NCI-H146 (cell line): ENCODE data around the gene AHCY.
"Not testable (repeated sequence)": the region's sequence is repeated elsewhere in the genome, so short reads cannot be mapped to it uniquely, and the experiment has no call there.

Experiments used
- DNase-seq: peaks from one replicate; lab custom pipeline; 2025; lab: John Stamatoyannopoulos, UW

AHCY gene

GRCh38 chr20:34322267-34323105 lies 19.3 kb upstream of the AHCY start:
- DNase-seq, result no peak

GRCh38 chr20:34320861-34321260 lies 17.7 kb upstream of the AHCY start:
- DNase-seq, result no peak

GRCh38 chr20:34318609-34319443 lies 15.7 kb upstream of the AHCY start:
- DNase-seq, result peak; percentile 30

GRCh38 chr20:34316196-34316814 lies 13.2 kb upstream of the AHCY start:
- DNase-seq, result no peak

GRCh38 chr20:34315236-34315635 lies 12.1 kb upstream of the AHCY start:
- DNase-seq, result no peak

GRCh38 chr20:34312544-34313217 lies 9.5 kb upstream of the AHCY start:
- peak; percentile 88 for DNase-seq

GRCh38 chr20:34312024-34312460 lies 8.9 kb upstream of the AHCY start:
- no peak for DNase-seq

GRCh38 chr20:34311118-34312023 lies 8.2 kb upstream of the AHCY start:
- peak; percentile 92 for DNase-seq

GRCh38 chr20:34310481-34311117 lies 7.4 kb upstream of the AHCY start:
- DNase-seq, result no peak

GRCh38 chr20:34309691-34310090 lies 6.5 kb upstream of the AHCY start:
- DNase-seq, result no peak

GRCh38 chr20:34305333-34306230 lies 2.4 kb upstream of the AHCY start:
- DNase-seq, result no peak

GRCh38 chr20:34302312-34302722 lies 838 bp downstream of the AHCY start:
- peak; percentile 52 for DNase-seq

GRCh38 chr20:34301587-34302311 lies 1.4 kb downstream of the AHCY start:
- DNase-seq, result no peak

GRCh38 chr20:34300809-34301586 lies 2.2 kb downstream of the AHCY start:
- DNase-seq, result no peak

GRCh38 chr20:34300256-34300806 lies 2.8 kb downstream of the AHCY start:
- no peak for DNase-seq

GRCh38 chr20:34299556-34300255 lies 3.4 kb downstream of the AHCY start:
- no peak for DNase-seq

GRCh38 chr20:34298294-34298784 lies 4.8 kb downstream of the AHCY start:
- DNase-seq, result not testable (repeated sequence)
